Measurements from ENCODE around the gene OLFM3.
A peak's percentile ranks its signal among the peaks of the same experiment; 100 is the strongest.

OLFM3 gene

DNA sequence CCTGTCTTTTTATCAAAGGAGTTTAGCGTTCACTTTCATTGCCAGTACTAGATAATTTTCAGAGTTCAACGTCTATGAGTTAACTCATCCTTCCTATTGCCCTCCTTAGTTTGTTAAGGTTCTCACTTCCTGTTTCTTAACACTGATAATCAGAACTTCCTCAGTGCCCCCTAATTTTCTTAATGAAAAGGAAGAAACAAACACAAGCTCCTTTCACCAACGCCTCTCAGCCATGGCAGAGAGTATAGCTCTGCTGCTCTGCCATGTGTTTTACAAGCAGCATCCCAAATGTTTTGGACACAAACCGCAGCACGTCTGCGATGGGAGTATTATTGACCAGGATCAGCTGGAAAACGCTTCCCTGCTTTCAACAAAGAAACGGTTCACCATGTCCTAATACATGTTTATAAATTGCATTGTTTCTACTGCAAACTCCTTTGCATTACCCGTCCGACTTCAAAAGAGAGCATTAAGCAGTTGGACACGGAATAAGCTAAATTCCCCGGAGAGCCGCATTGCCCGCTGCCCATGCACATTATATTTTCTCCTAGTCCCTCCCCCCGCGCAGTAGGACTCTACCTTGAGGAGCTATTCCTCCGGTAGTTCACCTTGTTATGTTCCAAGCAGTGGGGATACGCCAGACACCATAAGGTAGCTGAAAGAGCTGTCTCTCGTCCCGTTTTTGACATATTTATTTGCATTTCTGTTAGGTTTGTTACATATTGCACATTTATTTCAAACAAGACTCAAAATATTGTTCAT is 561 bp downstream of the OLFM3 start:
- Mint-ChIP-seq H3K36me3 (ENCODE audit: low read depth) (no peaks in the 10 kb centered on the region), H3K9me3 (no peaks in the 10 kb centered on the region), H3K4me1 (peaks cover 15% of the 10 kb centered on the region), H3K4me3 (peak overlapping the region; percentile 78), H3K27me3 (ENCODE audit: low read depth, poor library complexity) (peaks cover 42% of the 10 kb centered on the region), H3K27ac (no peak overlapping the region)
- TF ChIP-seq, protein P1, sequence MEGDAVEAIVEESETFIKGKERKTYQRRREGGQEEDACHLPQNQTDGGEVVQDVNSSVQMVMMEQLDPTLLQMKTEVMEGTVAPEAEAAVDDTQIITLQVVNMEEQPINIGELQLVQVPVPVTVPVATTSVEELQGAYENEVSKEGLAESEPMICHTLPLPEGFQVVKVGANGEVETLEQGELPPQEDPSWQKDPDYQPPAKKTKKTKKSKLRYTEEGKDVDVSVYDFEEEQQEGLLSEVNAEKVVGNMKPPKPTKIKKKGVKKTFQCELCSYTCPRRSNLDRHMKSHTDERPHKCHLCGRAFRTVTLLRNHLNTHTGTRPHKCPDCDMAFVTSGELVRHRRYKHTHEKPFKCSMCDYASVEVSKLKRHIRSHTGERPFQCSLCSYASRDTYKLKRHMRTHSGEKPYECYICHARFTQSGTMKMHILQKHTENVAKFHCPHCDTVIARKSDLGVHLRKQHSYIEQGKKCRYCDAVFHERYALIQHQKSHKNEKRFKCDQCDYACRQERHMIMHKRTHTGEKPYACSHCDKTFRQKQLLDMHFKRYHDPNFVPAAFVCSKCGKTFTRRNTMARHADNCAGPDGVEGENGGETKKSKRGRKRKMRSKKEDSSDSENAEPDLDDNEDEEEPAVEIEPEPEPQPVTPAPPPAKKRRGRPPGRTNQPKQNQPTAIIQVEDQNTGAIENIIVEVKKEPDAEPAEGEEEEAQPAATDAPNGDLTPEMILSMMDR (IDR thresholded peaks at IDR 0.05), result no peak
- DNase-seq, result peak; percentile 10

DNA sequence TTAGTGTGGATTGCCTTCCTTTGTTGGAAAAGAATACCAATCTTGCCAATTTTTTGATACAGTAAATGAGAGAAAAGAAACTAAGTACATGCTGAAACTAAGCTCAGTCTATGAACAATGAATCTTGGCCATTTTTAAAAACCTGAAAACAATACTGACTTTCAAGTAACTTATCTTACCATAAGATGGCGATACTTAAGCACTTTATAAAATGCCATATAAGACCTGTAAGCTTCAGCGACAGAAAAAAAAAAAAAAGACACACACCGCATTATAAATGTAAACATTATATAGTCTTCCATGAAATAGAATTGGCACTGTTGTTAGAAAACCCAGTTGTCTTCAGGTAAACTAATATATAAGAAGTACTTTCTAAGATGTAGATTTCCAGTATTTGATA is 3.0 kb downstream of the OLFM3 start:
- no peak overlapping the region for H3K27ac Mint-ChIP-seq
- peaks cover 15% of the 10 kb centered on the region for H3K4me1 Mint-ChIP-seq
- no peaks in the 10 kb centered on the region for H3K9me3 Mint-ChIP-seq
- no peak overlapping the region for H3K4me3 Mint-ChIP-seq
- H3K27me3 Mint-ChIP-seq (ENCODE audit: low read depth, poor library complexity), result peaks cover 39% of the 10 kb centered on the region
- TF ChIP-seq, protein P1 (IDR thresholded peaks at IDR 0.05), result no peak
- no peaks in the 10 kb centered on the region for H3K36me3 Mint-ChIP-seq (ENCODE audit: low read depth)
- DNase-seq, result no peak

DNA sequence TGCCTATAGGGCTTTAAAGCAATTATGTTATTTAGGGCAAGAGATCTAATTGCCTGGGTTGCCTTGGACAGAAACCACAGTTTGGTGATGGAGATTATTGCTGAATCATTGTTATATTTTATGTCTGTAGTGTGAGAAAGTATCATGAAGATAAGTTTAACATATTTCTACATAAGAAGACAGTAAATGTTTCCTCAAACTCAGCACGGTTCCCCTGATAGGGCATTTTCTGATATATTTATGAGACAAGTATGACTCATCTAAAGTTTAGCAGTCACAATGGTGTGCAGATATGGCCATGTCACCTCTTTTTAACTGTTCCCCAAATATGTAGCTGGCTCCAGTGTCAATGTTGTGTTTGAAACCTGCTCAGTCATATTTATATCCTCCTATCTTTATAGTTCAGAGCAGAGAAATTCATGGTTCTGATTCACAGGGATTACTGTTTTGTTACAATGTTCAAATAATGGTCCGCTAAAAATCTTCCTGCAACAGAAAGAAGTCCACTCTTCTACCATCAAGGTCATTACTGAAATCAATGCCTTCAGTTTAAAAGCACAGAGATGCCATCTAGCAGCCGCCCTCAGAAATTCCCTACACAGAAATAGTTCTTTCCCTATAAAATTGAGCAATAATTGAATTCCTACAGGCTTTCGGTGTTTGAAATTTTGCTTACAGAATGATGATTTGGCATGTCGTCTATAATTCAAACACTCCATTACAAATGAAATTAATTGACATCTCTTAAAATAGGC is 3.7 kb downstream of the OLFM3 start:
- no peak overlapping the region for H3K4me3 Mint-ChIP-seq
- no peaks in the 10 kb centered on the region for H3K36me3 Mint-ChIP-seq (ENCODE audit: low read depth)
- H3K27me3 Mint-ChIP-seq (ENCODE audit: low read depth, poor library complexity), result peaks cover 38% of the 10 kb centered on the region
- no peak for DNase-seq
- H3K9me3 Mint-ChIP-seq, result no peaks in the 10 kb centered on the region
- TF ChIP-seq, protein P1 (IDR thresholded peaks at IDR 0.05), result no peak
- H3K4me1 Mint-ChIP-seq, result peaks cover 15% of the 10 kb centered on the region
- no peak overlapping the region for H3K27ac Mint-ChIP-seq

DNA sequence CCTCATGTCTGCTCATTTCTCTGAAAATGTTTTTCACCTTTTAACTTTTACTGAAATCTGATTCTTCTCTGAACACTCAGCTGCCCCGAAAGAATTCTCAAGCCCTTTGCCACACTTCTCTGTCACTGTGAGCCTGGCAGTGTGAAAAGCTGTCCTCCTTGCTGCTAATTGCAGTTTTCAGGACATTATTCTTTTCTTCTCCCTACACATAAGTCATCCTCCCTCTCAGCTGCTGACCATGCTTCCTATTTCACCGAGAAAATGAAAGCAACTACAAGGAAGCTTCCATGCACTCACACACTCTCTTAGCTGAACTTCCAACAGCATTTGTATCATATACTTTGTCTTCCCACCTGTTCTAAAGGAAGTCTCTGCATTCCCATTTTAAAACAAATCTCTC is 15.8 kb downstream of the OLFM3 start:
- Mint-ChIP-seq H3K9me3 (no peaks in the 10 kb centered on the region), H3K27ac (peak overlapping the region; percentile 94), H3K27me3 (ENCODE audit: low read depth, poor library complexity) (peaks cover 3% of the 10 kb centered on the region), H3K36me3 (ENCODE audit: low read depth) (no peaks in the 10 kb centered on the region), H3K4me1 (peaks cover 17% of the 10 kb centered on the region), H3K4me3 (no peak overlapping the region)
- TF ChIP-seq, protein P1 (IDR thresholded peaks at IDR 0.05), result no peak
- DNase-seq, result no peak

DNA sequence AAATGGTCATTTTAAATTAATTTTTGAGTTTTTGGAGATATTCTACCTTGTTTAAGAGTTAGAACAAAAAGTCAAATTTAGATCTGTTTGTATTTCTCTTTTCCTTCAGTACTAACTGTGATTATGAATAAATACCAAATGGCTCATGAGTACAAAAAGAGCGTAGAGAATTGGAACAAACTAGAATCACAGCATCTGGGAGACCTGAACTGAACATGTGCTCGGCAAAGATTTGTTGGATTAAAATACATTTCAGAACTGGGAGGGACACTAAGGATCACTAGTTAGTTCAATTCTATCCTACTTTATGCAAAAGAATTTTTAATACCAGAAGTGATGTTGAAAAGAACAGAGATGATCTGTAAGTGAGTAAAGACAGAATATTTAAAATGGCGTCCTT is 19.5 kb downstream of the OLFM3 start:
- no peak for DNase-seq
- TF ChIP-seq, protein P1 (IDR thresholded peaks at IDR 0.05), result no peak
- H3K4me1 Mint-ChIP-seq, result peaks cover 17% of the 10 kb centered on the region
- H3K4me3 Mint-ChIP-seq, result no peak overlapping the region
- H3K27me3 Mint-ChIP-seq (ENCODE audit: low read depth, poor library complexity), result peaks cover 3% of the 10 kb centered on the region
- no peaks in the 10 kb centered on the region for H3K36me3 Mint-ChIP-seq (ENCODE audit: low read depth)
- H3K27ac Mint-ChIP-seq, result no peak overlapping the region
- H3K9me3 Mint-ChIP-seq, result no peaks in the 10 kb centered on the region
